HS-5 (cell line): ENCODE data around the gene NSFL1C.
A peak's percentile ranks its signal among the peaks of the same experiment; 100 is the strongest.

Experiments
- DNase-seq: peaks from one replicate; pipeline ENCODE4 v3.0.0-alpha.2; 2012; ENCODE audit warnings: low read depth

The NSFL1C gene

GRCh38 chr20:1460275-1460674, 6.4 kb downstream of the NSFL1C start:
- no peak for DNase-seq

DNA sequence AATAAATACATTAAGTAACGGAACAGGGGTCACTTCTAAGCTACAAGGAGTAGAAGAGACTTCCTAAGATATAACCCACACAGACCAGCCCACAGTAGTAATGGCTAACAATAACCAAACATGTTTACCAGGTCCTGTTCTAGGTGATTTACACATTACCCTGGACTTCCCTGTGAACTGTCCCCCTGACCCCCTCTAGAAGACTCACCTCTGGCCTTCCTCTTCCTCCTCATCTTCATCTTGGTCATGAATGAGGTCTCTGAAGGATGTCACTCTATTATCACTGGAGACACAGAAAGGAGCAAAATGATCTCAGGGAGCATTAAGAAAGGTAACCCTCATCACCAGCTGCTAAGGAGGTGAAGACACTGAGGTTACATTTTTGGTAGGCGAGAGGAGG, 8.7 kb downstream of the NSFL1C start:
- no peak for DNase-seq

- no peak for DNase-seq
Measured at GRCh38 chr20:1456300-1456699, 10.3 kb downstream of the NSFL1C start.

- DNase-seq = no peak
Measured at GRCh38 chr20:1450926-1451491, 15.6 kb downstream of the NSFL1C start.

DNA sequence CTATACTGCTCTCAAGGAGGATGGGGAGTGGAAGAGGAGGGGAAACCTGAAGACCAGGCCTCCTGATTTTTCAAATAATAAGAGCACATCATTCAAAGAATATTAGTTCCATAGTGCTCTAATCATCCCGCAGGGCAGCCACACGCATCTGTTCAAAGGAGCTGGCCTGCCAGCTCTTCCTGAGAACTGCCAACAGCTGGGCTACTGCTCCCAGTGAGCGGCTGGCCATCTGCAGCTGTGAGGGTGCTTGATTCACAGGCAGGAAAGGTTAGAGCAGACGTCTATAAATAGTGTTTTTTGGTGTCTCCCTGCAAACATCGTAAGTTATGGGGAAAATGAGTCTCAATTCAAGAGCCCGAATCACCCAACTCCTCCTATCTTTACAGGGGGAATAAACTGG, 17.3 kb downstream of the NSFL1C start:
- DNase-seq = no peak

DNA sequence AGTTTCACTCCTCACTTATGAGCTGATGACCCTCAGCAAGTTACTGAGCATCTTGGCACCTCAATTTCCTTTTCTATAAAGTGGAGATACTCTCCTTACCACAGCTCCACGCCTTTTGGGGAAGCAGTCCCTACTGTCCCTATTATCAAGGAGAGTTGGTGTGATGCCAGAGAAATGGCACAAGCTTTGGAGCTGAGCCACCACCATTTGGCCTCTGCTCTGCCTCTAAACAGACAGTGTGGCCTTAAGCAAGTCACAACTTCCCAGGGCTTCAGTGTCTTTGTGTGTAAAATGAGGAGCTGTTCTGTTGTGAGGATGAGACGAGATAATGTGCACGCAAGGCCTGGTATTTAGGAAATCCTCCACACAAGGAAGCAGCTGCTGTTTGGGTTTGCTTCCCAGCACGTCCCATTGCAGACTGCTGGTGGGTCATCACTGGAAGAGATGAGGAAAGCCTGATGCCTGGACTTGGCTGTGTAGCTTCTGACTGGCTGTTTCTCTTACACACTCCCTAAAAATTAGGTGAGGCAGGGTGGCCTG, 18.5 kb downstream of the NSFL1C start:
- no peak for DNase-seq

- no peak for DNase-seq
Measured at GRCh38 chr20:1446536-1446935, 20.1 kb downstream of the NSFL1C start.

DNA sequence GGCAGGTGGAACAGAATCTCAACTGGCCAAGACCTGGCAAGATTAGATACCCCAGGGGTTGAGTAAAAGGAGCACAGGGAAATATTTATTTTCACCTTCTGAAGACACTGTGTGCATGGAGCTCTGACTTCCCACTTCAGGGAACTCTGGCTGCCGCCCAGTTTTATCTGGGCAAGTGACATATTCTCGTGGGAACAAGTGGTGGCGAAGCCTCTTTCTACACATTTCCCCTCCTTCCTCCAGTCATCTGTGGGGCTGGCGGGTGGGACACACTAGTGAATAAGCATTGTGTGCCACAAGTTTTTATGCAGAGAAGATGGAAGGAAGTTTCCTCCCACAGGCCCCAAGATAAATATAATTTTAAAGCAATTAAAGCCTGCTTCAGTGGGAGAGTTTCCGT, 23.6 kb downstream of the NSFL1C start:
- no peak for DNase-seq

- no peak for DNase-seq
Measured at GRCh38 chr20:1442304-1442703, 24.3 kb downstream of the NSFL1C start.

GRCh38 chr20:1441133-1441532, 25.5 kb downstream of the NSFL1C start:
- DNase-seq = no peak

- DNase-seq = no peak
Measured at GRCh38 chr20:1440024-1440423, 26.6 kb downstream of the NSFL1C start.

DNA sequence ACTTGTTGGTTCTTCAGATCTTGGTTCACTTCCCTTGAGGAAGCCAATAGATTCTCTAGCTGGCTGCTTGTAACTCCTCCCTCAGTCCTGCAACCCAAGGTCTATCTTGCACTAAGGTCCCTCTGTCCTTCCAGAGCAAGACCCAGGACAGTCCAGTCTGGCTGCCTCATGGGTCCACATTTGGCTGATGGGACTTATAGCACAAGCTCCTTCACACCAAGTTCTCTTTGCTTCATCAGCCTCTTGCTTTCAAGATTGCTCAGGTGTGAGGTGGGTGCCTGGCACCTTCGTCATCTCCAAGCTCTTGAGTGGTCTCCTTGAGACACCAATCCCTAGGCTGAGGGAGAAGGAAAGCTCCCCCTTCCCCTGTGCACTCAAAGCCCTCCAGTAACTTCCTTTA, 28.3 kb downstream of the NSFL1C start:
- no peak for DNase-seq

GRCh38 chr20:1437235-1437904, 29.3 kb downstream of the NSFL1C start:
- no peak for DNase-seq

- DNase-seq = no peak
Measured at GRCh38 chr20:1436263-1436662, 30.4 kb downstream of the NSFL1C start.

DNA sequence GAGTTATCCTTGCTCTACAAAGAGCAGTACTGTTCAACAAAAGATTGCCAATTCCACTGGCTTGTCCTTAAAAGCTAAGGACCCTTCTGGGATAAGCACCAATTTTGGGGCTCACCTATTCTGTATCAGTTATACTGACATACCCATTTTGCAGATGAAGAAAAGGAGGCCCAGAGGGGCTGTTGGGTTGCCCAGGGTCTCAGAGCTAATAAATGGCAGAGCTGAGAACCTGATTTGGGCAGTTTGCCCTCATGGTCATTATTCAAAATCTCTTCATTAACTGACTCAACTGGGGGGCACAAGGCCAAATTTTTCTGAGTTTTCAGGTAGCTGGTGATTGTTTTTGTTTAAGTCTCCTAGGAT, 31.3 kb downstream of the NSFL1C start:
- DNase-seq = no peak

DNA sequence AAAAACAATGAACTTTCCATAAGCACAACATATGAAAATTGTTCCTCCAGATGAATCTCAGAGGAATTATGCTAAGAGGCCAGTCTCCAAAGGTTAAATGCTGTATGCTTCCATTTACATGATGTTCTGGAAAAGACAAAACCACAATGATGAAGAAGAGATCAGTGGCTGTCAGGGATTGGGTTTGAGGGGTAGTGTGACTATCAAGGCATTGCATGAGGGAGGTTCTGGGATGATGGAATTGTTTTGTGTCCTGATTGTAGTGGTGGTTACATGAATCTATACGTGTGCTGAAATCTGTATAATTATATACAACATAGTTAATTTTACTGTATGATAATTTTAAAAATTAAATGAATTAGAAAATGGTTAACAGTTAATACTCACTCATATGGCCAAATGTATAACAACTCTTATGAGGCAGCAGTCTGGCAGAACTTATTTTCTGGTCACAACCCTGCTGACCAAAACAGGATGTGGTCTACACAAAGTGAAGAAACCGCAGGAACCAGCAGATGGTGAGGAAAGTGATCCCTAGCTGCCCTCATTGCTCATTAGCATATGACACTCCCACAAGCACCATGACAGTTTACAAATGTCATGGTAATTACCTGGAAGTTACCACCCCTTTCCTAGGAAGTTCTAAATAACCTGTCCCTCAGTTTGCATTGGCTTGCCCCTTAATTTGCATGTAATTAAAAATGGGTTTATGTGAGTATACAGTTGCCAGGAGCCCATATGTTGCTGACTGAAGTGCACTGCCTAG, 31.9 kb downstream of the NSFL1C start:
- peak; percentile 85 for DNase-seq

DNA sequence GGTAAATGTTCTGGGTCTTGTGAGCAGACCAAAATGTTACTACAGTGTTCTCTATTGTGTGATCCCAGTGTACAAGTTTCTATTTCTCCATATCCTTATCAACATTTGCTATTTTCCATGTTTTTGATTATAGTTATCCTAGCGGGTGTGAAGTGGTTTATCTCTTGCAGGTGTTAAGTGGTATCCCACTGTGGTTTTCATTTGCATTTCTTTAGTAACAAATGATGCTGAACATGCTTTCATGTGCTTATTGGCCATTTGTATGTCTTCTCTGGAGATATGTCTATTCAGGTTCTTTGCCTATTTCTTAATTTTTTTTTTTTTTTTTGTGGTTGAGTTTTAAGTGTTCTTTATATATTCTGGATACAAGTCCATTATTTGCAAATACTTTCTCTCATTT, 35.5 kb downstream of the NSFL1C start:
- no peak for DNase-seq

GRCh38 chr20:1430004-1430451, 36.6 kb downstream of the NSFL1C start:
- no peak for DNase-seq

DNA sequence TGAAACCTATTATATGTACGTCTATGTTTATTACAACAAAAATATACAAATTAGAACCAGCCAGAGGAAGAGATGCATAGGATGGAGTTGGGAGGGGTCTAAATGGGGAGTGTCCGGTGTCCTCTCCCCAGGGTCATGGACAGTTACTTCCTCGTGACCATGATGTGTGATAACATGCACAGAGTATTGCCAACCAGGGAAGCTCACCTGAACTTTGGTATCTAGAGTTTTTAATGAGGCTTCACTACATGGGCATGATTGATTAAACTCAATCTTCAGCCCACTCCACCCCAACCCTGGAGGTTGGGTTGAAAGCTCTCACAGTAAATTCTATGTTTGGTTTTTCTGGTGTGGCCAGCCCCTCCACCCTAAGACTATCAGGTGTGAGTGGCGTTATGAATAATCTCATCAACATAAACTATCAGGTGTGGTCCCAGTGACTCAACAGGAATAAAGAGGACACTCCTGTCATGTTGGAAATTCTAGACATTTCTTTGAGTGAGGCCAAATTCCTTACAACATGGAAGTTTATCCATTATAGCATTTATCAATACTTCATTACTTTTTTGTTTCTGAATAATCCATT, 37.4 kb downstream of the NSFL1C start:
- DNase-seq = no peak

DNA sequence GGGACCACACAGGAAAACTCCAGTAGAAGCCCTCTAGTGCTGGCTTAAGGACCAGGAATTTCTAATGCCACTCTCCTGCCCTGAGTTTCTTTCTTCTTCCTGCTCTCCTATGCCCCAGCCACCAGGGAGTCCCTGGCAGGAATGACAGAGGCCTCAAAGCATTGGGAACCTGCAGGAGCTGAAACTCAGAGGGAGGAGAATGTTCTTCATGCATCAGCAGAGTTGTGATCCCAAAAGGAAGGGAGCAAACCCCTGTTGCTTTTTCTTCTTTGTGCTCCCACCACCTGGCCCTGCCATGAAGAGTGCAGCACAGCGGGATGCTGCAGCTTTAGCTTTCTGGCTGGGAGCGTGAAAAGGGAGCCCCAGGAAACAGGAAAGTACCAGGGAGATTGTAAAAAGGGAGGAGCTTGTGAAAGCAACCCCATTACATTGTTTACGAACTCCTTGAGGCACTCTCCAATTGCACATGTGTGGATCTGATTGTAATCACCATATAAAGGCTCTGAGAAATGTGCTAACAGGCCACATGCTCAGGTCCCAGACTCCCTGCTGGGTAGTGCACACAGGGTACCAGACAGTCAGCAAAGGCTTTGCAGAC, 39.1 kb downstream of the NSFL1C start:
- no peak for DNase-seq

DNA sequence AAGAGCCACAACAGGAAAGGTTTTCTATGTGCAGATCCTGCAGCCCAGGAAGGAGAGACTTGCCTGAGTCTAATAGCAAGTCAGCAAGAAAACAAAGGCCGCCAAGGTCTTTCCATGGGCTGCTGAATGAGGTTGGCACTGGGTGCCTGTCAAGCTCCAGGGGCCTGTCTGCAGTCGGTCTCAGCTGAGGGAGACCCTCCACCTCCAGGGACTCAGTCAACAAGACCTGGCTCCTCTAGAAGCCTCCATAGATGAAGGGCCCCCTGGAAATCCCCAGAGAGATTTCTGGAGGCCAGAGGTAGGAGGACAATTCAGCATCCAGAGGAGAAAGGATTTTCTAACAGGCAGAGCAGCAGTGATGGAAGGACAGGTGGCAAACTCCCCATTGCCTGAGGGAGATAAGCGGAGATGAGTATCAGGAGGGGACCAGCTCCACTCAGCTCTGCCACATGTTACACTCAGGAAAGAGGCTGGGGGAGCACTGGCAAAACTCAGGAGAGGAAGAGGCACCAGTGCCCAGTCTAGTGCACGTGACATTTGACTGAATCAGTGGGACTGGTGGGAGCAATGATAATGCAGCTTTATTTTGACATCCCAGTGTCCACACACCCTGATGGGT, 40.3 kb downstream of the NSFL1C start:
- DNase-seq = no peak

GRCh38 chr20:1424336-1424735, 42.3 kb downstream of the NSFL1C start:
- no peak for DNase-seq
